Brain microvascular endothelial cell (primary cell): ENCODE data around the gene LRPPRC.

Experiments used
- DNase-seq: peaks from one replicate; pipeline ENCODE4 v3.0.0-alpha.2; 2020
- H3K27ac ChIP-seq: fragments of 250-450 bp; sonication (Bioruptor Pico); 2 replicates; pipeline ENCODE4 v1.5.1; 2020; ENCODE audit warnings: mild to moderate bottlenecking, moderate library complexity
- H3K27me3 ChIP-seq: fragments of 250-450 bp; sonication (Bioruptor Pico); replicated peaks from 2 replicates; pipeline ENCODE4 v1.5.1; 2020; ENCODE audit warnings: mild to moderate bottlenecking
- H3K36me3 ChIP-seq: fragments of 250-450 bp; sonication (Bioruptor Pico); replicated peaks from 2 replicates; pipeline ENCODE4 v1.5.1; 2020; ENCODE audit warnings: mild to moderate bottlenecking
- H3K4me3 ChIP-seq: 2 replicates; pipeline ENCODE4 v1.5.1; 2011; ENCODE audit warnings: low read depth, mild to moderate bottlenecking, control low read depth, low read length, moderate library complexity
- in situ Hi-C: cut with HindIII; loops from 2 replicates; pipeline ENCODE4 v1.10.0; 2017; ENCODE audit warnings: low sequenced_read_pairs, low pct_ligation_motif_present
- TF ChIP-seq, protein P1 (sequence below): IDR thresholded peaks from 2 replicates; pipeline ENCODE4 v1.5.1; 2011; ENCODE audit warnings: low read depth, mild to moderate bottlenecking, moderate library complexity, low read length, control low read depth, inconsistent platforms; ENCODE audit errors: missing control alignments

Gene LRPPRC

DNA sequence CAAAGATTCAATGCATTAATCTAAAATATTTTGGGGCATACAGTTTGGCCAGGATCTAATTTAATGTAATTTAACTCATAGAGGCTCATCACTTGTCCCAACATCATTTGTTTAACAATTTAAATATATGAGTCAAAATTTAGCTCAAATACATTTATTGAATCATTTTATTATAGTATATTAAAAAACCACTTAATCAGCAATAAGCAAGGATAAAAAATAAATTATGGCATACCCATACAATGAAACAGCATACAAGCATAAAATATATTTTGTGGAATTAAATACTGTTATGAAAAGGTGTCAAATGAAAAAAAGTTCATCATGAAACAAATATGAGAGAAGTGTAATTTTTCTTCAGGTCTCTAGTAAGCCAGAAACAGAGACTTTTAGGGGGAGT lies 34.9 kb downstream of the LRPPRC start:
- in situ Hi-C loops: no loop called here
- TF ChIP-seq, protein P1, sequence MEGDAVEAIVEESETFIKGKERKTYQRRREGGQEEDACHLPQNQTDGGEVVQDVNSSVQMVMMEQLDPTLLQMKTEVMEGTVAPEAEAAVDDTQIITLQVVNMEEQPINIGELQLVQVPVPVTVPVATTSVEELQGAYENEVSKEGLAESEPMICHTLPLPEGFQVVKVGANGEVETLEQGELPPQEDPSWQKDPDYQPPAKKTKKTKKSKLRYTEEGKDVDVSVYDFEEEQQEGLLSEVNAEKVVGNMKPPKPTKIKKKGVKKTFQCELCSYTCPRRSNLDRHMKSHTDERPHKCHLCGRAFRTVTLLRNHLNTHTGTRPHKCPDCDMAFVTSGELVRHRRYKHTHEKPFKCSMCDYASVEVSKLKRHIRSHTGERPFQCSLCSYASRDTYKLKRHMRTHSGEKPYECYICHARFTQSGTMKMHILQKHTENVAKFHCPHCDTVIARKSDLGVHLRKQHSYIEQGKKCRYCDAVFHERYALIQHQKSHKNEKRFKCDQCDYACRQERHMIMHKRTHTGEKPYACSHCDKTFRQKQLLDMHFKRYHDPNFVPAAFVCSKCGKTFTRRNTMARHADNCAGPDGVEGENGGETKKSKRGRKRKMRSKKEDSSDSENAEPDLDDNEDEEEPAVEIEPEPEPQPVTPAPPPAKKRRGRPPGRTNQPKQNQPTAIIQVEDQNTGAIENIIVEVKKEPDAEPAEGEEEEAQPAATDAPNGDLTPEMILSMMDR: no peak
- Histone ChIP-seq H3K27me3 (no peaks in the 10 kb centered on the region), H3K4me3 (no peak overlapping the region), H3K36me3 (peaks cover 65% of the 10 kb centered on the region), H3K27ac (no peak overlapping the region)
- no peak for DNase-seq

DNA sequence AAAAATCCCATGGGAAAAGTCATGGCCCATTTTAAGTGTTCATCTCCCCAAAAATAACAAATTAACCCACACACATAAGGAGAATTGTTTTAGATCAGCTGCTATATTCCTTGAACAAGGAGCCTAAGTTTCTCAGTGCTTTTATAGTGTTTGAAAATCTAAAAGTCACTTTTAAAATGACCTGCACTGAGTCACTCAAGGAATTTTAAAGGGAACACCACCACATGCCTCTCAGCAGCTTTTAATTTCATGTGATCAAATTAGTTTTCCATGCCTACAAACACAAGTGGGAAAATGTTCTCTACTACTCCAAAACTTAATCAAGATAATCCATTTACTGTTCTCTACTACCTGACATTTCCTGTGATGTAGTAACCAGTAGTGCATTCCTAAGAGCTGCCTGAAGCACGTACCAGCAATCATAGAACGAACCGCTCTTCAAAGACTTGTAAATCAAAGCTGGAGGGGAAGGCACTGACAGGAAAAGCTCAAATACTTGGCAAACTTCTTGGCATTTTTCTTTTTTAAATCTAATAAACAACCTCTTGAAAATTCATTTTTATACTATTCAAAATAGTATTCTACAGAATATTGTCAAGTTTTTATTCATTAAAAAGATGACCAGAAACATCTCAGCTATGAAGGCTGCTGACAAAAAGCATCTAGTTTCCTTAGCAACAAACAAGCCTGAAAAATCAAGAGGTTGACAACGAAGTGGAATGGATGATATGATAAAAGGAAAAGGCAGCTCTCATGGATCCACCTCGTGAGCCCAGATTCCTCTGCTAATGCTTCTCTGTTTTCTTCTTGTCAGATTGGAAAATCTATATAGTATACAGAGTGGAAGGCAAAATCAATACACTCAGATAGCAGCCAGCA lies 37.2 kb downstream of the LRPPRC start:
- H3K36me3 ChIP-seq: peaks cover 66% of the 10 kb centered on the region
- DNase-seq: no peak
- TF ChIP-seq, protein P1: no peak
- no peaks in the 10 kb centered on the region for H3K27me3 ChIP-seq
- H3K4me3 ChIP-seq: no peak overlapping the region
- H3K27ac ChIP-seq: no peak overlapping the region
- in situ Hi-C loops: no loop called here

DNA sequence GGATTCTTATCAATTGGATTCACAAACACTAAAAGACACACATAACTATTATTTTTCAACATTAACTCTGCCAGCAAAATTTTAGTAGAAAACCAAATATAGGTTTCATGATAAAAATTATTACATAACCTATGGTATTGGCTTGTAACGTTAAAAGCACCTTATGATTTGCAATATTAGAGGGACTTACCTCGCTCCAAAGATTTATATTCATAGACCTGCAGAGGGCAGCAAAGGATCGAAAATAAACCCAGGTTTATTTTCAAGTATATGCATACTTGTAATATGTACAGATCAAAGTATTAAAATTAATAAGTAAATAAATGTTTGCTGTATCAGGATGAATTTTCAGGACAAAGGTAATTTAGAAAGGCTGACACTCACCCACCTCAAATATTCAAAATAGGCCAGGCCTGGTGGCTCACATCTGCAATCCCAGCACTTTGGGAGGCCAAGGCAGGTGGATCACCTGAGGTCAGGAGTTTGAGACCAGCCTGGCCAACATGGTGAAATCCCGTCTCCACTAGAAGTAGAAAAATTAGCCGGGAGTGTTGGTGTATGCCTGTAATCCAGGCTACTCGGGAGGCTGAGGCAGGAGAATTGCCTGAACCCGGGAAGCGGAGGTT lies 45.3 kb downstream of the LRPPRC start:
- no peak overlapping the region for H3K27ac ChIP-seq
- in situ Hi-C loops: no loop called here
- H3K4me3 ChIP-seq: no peak overlapping the region
- TF ChIP-seq, protein P1: peak; percentile 40
- peak; percentile 9 for DNase-seq
- no peaks in the 10 kb centered on the region for H3K27me3 ChIP-seq
- peaks cover 47% of the 10 kb centered on the region for H3K36me3 ChIP-seq

DNA sequence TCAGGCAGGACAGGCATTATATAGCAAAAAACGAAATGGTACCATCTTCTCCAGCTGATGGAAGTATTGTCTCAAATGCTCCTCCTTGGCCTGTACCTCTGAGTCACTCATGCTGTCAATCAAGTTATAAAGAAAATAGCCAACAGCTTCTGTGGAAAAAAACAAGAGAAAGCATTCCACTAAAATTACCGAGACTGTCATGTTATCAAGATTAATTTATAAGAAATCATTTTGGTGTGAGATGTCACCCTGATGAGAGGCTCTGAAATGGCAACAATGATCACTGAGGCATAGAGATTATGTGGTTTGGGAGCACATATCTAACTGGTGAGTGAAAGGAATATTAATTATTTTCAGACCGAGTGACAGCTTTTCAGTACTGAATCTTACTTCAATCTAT lies 47.4 kb downstream of the LRPPRC start:
- H3K36me3 ChIP-seq: peaks cover 41% of the 10 kb centered on the region
- H3K27ac ChIP-seq: no peak overlapping the region
- in situ Hi-C loops: no loop called here

DNA sequence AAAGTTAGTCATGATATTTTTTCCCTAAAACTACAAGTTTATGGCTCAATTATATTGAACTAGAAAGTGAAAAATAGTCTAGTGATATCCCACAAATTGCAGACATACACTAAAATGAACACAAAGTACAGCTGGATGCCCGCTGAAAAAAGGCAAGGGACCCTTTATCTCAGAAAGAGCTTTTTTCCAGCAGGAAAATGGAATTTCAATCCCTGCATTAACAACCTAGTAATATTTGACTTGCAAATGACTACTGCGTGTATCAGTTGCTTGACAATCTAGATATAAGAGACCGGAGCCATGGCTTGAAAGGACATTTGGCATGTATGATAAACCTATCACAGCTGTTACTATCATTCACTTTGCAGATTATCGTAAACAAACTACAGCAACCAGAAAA lies 49.1 kb downstream of the LRPPRC start:
- no peak for DNase-seq
- no peak overlapping the region for H3K4me3 ChIP-seq
- TF ChIP-seq, protein P1: no peak
- in situ Hi-C loops: no loop called here
- no peak overlapping the region for H3K27ac ChIP-seq
- peaks cover 30% of the 10 kb centered on the region for H3K36me3 ChIP-seq
- H3K27me3 ChIP-seq: no peaks in the 10 kb centered on the region

More for the DNA sequence above, 47.4 kb downstream of the LRPPRC start:
- no peak for DNase-seq
- no peaks in the 10 kb centered on the region for H3K27me3 ChIP-seq
- TF ChIP-seq, protein P1: no peak
- no peak overlapping the region for H3K4me3 ChIP-seq
